Upper lobe of left lung (tissue), 6 donors: ENCODE results near the gene APCDD1. TPM values are rescaled to one million over a fixed set of nuclear protein-coding genes. Genes with fewer than 3 reads are reported as not detected.
A peak's percentile ranks its signal among the peaks of the same experiment; 100 is the strongest.

Experiments used
- ATAC-seq, 2 donors: fragments of 200-7000 bp; cut with Tn5 transposase; one replicate each; pipeline ENCODE4 v1.9.1; 2022; ENCODE audit warnings: mild to moderate bottlenecking in 2 of 2, moderate library complexity in 2 of 2; ENCODE audit not compliant: low FRiP score in 2 of 2
- DNase-seq, 2 donors: peaks; one replicate each; pipeline ENCODE4 v3.0.0-alpha.2; 2019 to 2020
- H3K27ac ChIP-seq, 4 donors: fragments of 200-600 bp; sonication (generic); one replicate each; pipeline ENCODE4 v1.5.1; 2016 to 2019
- H3K27me3 ChIP-seq, 4 donors: fragments of 200-600 bp; sonication (generic); one replicate each; pipeline ENCODE4 v1.5.1; 2017 to 2019
- H3K36me3 ChIP-seq, 4 donors: fragments of 200-600 bp; sonication (generic); one replicate each; pipeline ENCODE4 v1.5.1; 2016 to 2019
- H3K4me1 ChIP-seq, 4 donors: fragments of 200-600 bp; sonication (generic); one replicate each; pipeline ENCODE4 v1.5.1; 2018 to 2019
- H3K4me3 ChIP-seq, 4 donors: fragments of 200-600 bp; sonication (generic); one replicate each; pipeline ENCODE4 v1.5.1; 2017 to 2019; ENCODE audit warnings: mild to moderate bottlenecking in 2 of 4, moderate library complexity in 1 of 4
- H3K9me3 ChIP-seq, 4 donors: fragments of 200-600 bp; sonication (generic); one replicate each; pipeline ENCODE4 v1.5.1; 2018 to 2019
- EP300 ChIP-seq, 4 donors: sonication (generic); formaldehyde crosslinking; IDR thresholded peaks; one replicate each; pipeline ENCODE4 v1.5.1; 2017; ENCODE audit warnings: antibody characterized with exemption in 4 of 4, control low read depth in 2 of 4
- POLR2A ChIP-seq, 4 donors: fragments of 450-650 bp; IDR thresholded peaks; one replicate each; pipeline ENCODE4 v1.5.1; 2016 to 2017; ENCODE audit warnings: antibody characterized with exemption in 4 of 4, mild to moderate bottlenecking in 2 of 4
- POLR2AphosphoS5 ChIP-seq, 2 donors: sonication (generic); formaldehyde crosslinking; IDR thresholded peaks; one replicate each; pipeline ENCODE4 v1.5.1; 2017; ENCODE audit warnings: antibody characterized with exemption in 2 of 2
- WGBS, 2 donors: methylation state at CpG; one replicate each; pipeline ENCODE4 v1.1.5; 2017 to 2018; 5-methylcytosine and 5-hydroxymethylcytosine counted together
- total RNA-seq, 6 donors: library from RNA; depleted of rRNA in 4 of 6; stranded (reverse); fragments of >200 nt in 4 of 6; gene quantifications; one replicate each; pipeline versions ENCODE4 v1.1.0 to v1.2.1, GENCODE V29; 2016 to 2021
- TF ChIP-seq, protein P1 (sequence below), 6 experiments: fragments of 450-650 bp in 4 of 6; fragments of 200-600 bp in 2 of 6; sonication (generic) in 2 of 6; IDR thresholded peaks; one replicate each; pipeline ENCODE4 v1.5.1; 2016 to 2019; ENCODE audit warnings: antibody characterized with exemption in 6 of 6
- donor health status: DM: no; HTN: no; CAD: no; lungs with moderate emphysema.
- donor health status: DM: no; HTN: yes; CAD: no; lungs with severe emphysema.

The APCDD1 gene
- total RNA-seq, 6 donors from 2014 or later = 8.4 to 40.4 (median 24.1) TPM

DNA sequence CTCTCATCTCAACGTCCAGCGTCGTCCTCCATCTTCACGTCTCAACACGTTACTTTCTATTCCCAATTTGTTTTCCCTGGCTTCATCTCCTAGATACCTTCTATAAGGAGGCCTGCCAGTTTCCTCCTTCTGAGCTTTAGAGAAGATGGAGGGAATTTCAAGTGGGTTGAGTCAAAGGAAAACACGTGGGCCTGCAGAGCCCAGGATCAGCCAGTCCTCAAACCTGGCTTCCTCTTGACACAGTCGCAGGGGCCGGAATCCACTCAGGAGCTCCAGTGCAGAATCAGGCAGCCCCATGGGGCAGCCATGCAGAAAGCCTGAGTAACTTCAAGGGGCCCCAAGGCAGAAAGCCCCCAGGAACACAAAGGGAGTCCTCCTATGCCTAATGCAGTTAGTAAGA lies 14.5 kb upstream of the APCDD1 start:
- H3K9me3 ChIP-seq = no peaks in the 10 kb centered on the region
- no peaks in the 10 kb centered on the region for H3K36me3 ChIP-seq
- ATAC-seq (no peak), DNase-seq (peak in 1 of 2 donors; percentile 27)
- no peaks in the 10 kb centered on the region for H3K27me3 ChIP-seq
- 77 to 87% methylated on average over 8 of the region's 8 CpGs for WGBS, 2 donors
- H3K4me1 ChIP-seq = peaks cover 0 to 12% (median 4%) of the 10 kb centered on the region in 4 donors
- no peak overlapping the region for H3K4me3 ChIP-seq
- no peak for TF ChIP-seq EP300 (IDR thresholded peaks at IDR 0.05)
- TF ChIP-seq, protein P1, sequence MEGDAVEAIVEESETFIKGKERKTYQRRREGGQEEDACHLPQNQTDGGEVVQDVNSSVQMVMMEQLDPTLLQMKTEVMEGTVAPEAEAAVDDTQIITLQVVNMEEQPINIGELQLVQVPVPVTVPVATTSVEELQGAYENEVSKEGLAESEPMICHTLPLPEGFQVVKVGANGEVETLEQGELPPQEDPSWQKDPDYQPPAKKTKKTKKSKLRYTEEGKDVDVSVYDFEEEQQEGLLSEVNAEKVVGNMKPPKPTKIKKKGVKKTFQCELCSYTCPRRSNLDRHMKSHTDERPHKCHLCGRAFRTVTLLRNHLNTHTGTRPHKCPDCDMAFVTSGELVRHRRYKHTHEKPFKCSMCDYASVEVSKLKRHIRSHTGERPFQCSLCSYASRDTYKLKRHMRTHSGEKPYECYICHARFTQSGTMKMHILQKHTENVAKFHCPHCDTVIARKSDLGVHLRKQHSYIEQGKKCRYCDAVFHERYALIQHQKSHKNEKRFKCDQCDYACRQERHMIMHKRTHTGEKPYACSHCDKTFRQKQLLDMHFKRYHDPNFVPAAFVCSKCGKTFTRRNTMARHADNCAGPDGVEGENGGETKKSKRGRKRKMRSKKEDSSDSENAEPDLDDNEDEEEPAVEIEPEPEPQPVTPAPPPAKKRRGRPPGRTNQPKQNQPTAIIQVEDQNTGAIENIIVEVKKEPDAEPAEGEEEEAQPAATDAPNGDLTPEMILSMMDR (IDR thresholded peaks at IDR 0.05) = no peak
- no peak for TF ChIP-seq POLR2AphosphoS5 (IDR thresholded peaks at IDR 0.05)
- no peak for TF ChIP-seq POLR2A (IDR thresholded peaks at IDR 0.05)
- no peak overlapping the region for H3K27ac ChIP-seq

DNA sequence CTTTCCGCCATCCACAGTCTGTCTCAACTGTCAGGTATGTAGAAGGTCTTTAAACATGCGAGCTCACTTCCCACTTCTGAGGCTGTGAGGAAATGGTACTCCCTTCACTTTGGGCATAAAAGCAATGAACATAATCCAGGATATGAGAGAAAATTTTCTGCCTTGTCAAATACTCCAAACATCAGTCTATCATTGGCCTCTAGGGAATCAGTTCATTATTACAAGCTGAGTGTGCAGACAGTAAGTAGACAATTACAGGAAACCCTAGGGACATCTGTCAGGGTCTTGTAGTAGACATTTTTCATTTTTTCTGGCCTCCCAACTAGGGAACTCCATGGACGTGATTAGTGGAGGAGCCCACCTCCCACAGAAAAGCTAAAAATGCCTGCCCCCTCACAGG lies 13.6 kb upstream of the APCDD1 start:
- DNase-seq (no peak), ATAC-seq (no peak)
- TF ChIP-seq EP300 (IDR thresholded peaks at IDR 0.05) (no peak), POLR2AphosphoS5 (IDR thresholded peaks at IDR 0.05) (no peak)
- Histone ChIP-seq H3K9me3 (no peaks in the 10 kb centered on the region), H3K27me3 (no peaks in the 10 kb centered on the region), H3K36me3 (no peaks in the 10 kb centered on the region), H3K4me1 (peaks cover 0 to 12% (median 4%) of the 10 kb centered on the region in 4 donors), H3K27ac (no peak overlapping the region), H3K4me3 (no peak overlapping the region)
- WGBS, 2 donors = 40 to 60% methylated on average over 3 of the region's 3 CpGs

DNA sequence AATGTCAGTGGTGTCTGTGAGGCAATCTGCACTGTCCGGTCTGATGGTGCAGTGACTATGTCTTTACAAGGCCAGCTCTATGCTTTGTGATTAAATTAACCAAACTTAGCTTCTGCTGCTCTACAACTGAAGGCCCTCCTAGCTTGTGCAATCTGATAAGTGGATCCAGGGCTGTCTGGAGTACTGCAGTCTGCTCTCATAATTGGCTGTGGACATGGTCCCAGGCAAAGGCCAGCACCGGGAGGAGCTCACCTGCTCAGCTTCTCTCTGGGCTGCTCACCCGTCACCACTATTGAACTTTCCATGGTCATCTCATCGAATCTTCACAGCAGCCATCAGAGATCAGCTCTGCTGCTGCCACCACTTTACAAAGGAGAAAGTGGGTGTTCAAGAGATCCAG lies 13.0 kb upstream of the APCDD1 start:
- H3K4me3 ChIP-seq = no peak overlapping the region
- peaks cover 0 to 12% (median 4%) of the 10 kb centered on the region in 4 donors for H3K4me1 ChIP-seq
- H3K36me3 ChIP-seq = no peaks in the 10 kb centered on the region
- WGBS, 2 donors = 67 to 82% methylated on average over 3 to 4 of the region's 4 CpGs
- ATAC-seq (peak in 1 of 2 donors; percentile 72), DNase-seq (peak in 1 of 2 donors; percentile 69)
- no peak for TF ChIP-seq POLR2AphosphoS5 (IDR thresholded peaks at IDR 0.05)
- H3K27me3 ChIP-seq = no peaks in the 10 kb centered on the region
- H3K9me3 ChIP-seq = no peaks in the 10 kb centered on the region
- H3K27ac ChIP-seq = no peak overlapping the region

DNA sequence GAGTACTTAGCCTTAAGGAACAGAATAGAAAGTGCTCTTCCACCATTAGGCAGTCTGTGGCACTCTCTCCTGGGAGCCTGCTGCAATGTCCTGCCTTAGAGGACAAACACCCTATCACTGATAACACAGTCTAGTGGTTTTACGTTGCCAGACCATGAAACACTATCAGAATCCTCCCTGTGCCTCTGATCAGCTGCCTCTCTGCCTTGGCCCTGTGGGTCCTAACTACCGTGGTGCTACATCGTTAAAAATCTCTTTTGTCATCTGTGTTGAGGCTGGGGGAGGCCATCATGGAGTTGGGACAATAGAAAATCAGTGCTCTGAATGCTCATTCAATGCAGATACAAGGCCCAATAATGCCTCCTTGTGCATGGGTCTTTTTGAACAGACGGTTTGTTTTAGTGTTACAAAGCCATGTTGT lies 11.9 kb upstream of the APCDD1 start:
- no peaks in the 10 kb centered on the region for H3K9me3 ChIP-seq
- no peak overlapping the region for H3K27ac ChIP-seq
- TF ChIP-seq, protein P1 (IDR thresholded peaks at IDR 0.05) = peak in 1 of 6 experiments; percentile 11
- TF ChIP-seq POLR2AphosphoS5 (IDR thresholded peaks at IDR 0.05) = no peak
- H3K4me1 ChIP-seq = peaks cover 0 to 12% (median 4%) of the 10 kb centered on the region in 4 donors
- H3K27me3 ChIP-seq = no peaks in the 10 kb centered on the region
- DNase-seq (no peak), ATAC-seq (peak in 1 of 2 donors; percentile 30)
- WGBS, 2 donors = 77 to 81% methylated on average over 4 of the region's 4 CpGs
- H3K36me3 ChIP-seq = no peaks in the 10 kb centered on the region
- no peak overlapping the region for H3K4me3 ChIP-seq

DNA sequence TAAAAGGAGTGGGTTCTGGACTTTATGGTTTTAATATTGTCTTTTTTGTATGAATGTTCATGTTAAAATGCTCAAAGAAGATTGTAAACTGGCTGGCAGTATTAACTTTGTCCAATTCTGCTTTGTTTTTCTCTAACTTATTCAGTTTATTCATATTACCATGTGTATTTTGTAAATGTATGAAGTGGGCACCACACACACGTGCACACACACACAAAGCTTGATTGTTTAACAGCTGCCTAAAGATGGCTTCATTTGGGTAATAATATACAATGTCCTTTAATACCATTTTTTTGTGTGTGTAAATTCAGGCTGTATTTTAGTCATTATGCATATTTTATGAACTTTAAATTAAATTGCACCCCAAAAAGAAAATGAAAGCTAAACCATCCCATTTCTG lies 11.4 kb upstream of the APCDD1 start:
- Histone ChIP-seq H3K27me3 (no peaks in the 10 kb centered on the region), H3K36me3 (no peaks in the 10 kb centered on the region), H3K4me3 (no peak overlapping the region), H3K9me3 (no peaks in the 10 kb centered on the region), H3K27ac (no peak overlapping the region), H3K4me1 (peaks cover 0 to 12% (median 4%) of the 10 kb centered on the region in 4 donors)
- TF ChIP-seq EP300 (IDR thresholded peaks at IDR 0.05) (no peak), POLR2A (IDR thresholded peaks at IDR 0.05) (no peak), POLR2AphosphoS5 (IDR thresholded peaks at IDR 0.05) (no peak)
- TF ChIP-seq, protein P1 (IDR thresholded peaks at IDR 0.05) = no peak
- 90 to 95% methylated on average over 1 of the region's 1 CpG for WGBS, 2 donors
- no peak for ATAC-seq
- no peak for DNase-seq

DNA sequence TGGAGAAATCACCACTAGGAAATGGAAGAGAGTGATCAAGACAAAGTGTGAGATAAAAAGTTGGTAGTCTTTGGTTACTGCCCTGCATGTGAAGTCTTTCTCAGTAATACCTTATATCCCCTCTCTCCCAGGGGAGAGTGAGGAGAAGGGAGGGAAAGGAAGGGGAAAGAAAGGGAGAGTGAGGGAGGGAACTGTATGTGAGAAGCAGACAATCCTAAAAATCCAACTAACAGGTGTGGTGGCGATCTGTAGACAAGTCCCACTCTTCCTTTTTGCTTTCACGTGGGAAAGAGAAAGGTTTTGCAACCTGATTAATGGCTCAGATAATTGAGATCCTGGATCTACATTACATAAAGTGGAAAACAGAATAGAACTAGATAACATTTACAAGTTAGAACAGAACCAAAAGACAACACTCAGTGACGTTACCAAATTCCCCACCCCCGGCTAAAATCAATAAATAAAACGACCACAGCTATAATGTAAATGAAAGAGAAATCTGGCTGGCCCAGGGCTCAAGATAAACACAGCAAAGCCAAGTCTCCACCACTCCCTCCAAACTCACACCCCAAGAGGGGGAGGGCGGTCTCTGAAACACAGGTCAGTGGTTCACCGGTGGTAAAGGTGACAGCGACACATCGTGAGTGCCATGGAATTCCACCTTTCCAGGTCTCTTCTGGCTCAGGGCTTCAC lies 10.0 kb upstream of the APCDD1 start:
- DNase-seq (no peak), ATAC-seq (no peak)
- peaks cover 0 to 12% (median 4%) of the 10 kb centered on the region in 4 donors for H3K4me1 ChIP-seq
- no peak overlapping the region for H3K4me3 ChIP-seq
- H3K36me3 ChIP-seq = no peaks in the 10 kb centered on the region
- H3K27ac ChIP-seq = no peak overlapping the region
- 47 to 58% methylated on average over 9 of the region's 9 CpGs for WGBS, 2 donors
- H3K9me3 ChIP-seq = no peaks in the 10 kb centered on the region
- TF ChIP-seq EP300 (IDR thresholded peaks at IDR 0.05) = no peak
- TF ChIP-seq POLR2A (IDR thresholded peaks at IDR 0.05) = no peak
- no peak for TF ChIP-seq POLR2AphosphoS5 (IDR thresholded peaks at IDR 0.05)
- TF ChIP-seq, protein P1 (IDR thresholded peaks at IDR 0.05) = no peak
- H3K27me3 ChIP-seq = no peaks in the 10 kb centered on the region
